ENCODE measurements around the gene ZSCAN18.
A peak's percentile ranks its signal among the peaks of the same experiment; 100 is the strongest.

Gene ZSCAN18

DNA sequence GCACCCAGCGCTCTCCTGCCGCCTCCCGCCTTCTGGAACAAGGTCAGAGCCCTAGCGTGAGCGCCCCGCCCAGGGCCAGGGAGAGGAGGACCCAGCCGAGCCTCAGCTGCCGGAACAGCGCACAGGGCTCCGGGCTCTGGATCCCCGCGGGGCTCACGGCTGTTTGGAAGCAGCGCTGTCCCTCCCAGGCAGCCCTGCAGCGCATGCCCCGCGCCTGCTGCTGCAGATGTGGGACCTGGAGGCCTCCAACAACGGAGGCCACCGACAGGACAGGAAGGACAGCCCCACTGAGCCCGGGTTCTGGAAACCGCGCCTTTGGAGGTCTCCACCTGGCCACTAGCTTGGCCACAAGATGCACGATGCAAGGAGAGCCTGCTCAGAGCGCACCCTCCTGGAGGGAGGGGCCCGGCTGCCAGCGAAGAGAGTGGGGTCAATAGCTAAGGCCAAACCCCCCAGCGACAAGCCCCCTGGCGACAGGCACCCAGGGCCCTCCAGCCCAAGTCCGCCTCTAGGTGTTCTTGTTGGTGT lies 12.6 kb downstream of the ZSCAN18 start:
- no peak for DNase-seq

DNA sequence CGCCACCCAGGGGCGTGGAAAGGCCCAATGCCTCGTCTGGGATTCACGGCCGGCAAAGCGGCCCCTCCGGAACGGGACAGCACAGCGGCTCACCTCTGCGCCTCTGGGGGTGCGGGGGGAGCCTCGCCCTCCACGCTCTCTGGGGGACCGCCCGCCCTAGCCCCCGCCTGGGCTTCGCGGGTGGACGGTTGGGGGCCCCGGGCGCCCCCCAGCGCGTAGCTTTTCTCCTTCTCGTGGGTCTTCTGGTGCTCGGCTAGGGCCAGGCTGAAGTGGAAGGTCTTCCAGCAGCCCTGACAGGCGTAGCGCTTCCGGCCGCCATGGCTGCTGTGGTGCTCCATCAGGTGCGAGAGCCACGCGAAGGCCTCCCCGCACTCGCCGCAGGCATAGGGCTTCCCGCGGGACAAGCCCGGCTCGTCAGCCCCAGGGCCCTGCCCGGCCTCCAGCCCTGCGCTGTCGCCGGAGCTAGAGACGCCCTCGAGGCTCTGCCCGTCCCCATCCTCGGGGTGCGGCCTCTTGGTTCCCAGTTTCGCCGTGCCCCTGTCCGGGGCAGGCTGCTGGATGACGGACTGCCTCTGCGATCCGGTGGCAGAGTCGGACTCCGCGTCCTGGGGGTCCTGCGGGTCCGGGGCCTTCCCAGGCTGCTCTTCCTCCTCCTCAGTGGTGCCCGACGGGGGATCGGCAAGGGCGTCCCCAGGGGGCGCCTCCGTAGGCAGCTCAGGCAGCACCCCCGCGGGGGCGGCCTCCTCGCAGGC lies 13.3 kb downstream of the ZSCAN18 start:
- no peak for DNase-seq

DNA sequence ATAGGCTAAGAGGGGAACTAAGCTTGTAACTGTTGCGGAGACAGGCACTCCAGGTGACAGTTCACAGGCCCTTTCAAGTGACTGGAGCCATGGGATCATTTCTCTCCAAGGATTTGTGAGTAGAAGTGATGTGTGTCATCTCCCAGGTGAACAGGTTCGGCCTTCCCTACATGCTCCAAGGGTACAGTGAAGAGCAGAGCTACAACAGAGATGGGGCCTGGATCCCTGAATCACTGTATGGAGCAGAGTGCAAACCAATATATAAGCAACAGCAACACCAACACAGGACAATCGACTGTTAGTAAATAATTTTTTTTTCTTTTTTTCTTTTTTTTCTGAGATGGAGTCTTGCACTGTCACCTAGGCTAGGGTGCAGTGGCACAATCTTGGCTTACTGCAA lies 15.0 kb downstream of the ZSCAN18 start:
- DNase-seq, result no peak

DNA sequence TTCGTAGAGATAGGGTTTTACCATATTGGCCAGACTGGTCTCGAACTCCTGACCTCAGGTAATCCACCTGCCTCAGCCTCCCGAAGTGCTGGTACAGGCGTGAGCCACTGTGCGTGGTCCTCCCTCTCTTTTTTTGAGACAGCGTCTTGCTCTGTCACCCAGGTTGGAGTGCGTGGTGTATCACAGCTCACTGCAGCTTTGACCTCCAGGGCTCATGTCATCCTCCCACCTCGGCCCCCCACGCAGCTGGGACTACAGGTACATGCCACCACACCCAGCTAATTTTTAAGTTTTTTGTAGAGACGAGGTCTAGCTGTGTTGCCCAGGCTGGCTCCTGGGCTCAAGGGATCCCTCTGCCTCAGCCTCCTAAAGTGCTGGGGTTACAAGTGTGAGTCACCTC lies 18.2 kb downstream of the ZSCAN18 start:
- DNase-seq, result no peak

DNA sequence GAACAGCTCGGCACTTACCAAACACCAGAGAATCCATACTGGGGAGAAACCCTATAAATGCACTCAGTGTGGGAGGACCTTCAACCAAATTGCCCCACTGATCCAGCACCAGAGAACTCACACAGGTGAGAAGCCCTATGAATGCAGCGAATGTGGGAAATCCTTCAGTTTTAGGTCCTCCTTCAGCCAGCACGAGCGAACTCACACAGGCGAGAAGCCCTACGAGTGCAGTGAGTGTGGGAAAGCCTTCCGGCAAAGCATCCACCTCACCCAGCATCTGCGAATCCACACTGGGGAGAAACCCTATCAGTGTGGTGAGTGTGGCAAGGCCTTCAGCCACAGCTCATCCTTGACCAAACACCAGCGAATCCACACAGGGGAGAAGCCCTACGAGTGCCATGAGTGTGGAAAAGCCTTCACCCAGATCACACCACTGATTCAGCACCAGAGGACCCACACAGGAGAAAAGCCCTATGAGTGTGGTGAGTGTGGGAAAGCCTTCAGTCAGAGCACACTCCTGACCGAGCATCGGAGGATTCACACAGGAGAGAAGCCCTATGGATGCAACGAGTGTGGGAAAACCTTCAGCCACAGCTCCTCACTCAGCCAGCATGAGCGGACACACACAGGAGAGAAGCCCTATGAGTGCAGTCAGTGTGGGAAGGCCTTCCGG lies 30.7 kb downstream of the ZSCAN18 start:
- DNase-seq, result no peak

DNA sequence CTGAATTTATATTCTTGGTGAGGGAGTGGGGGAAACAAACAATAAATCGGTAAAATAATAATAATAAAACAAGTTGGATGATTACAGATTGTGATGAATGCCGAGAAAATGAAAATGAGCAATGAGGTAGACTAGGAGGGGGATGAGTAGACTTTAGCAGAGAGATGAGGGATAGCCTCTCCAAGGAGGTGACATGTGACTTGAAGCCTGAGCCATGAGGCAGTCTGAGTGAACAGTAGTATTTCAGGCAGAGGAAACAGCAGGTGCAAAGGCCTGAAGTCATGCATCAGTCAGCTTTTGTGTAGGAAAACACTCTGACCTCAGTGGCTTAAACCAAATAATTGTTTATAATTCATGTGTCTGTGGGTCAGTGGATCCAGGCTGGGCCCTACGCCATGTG lies 34.3 kb downstream of the ZSCAN18 start:
- DNase-seq, result no peak

DNA sequence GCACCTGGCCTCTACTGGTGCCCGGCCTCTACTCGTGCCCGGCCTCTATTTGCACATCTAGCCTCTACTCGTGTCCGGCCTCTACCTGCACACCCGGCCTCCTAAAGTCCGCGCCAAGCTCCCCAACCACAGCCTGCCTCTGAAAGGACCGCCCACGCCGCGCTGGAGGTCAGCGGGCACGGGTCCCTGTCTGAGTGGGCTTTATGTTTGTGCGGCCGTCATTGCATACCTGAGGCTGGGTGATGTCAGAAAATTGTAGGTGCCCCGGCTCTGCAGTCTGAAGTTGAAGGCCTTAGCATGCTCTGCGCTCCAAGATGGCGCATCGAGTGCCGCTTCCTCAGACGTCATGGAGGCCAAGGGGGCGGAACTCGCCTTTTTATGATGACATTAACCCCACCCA lies 37.8 kb downstream of the ZSCAN18 start:
- DNase-seq, result no peak

DNA sequence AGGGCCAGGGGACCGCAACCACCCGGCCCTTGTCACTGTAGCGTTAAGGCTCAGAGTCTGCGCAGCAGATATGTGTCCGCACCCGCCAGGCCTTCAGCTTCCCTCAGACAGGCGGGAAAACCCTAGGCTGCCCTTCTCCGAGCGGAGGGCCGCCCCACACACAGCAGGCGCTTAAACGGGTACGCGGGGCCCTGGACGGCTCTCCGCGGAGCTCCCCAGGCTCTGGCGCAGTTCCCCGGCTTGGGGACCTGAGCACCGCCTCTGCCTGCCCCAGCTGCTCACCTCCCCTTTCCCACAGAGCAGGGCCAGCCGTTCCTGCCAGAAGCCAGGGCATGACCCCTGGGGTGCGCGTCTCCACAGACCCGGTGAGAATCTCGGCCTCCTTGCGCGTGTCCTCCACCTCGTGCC lies 38.4 kb downstream of the ZSCAN18 start:
- no peak for DNase-seq

DNA sequence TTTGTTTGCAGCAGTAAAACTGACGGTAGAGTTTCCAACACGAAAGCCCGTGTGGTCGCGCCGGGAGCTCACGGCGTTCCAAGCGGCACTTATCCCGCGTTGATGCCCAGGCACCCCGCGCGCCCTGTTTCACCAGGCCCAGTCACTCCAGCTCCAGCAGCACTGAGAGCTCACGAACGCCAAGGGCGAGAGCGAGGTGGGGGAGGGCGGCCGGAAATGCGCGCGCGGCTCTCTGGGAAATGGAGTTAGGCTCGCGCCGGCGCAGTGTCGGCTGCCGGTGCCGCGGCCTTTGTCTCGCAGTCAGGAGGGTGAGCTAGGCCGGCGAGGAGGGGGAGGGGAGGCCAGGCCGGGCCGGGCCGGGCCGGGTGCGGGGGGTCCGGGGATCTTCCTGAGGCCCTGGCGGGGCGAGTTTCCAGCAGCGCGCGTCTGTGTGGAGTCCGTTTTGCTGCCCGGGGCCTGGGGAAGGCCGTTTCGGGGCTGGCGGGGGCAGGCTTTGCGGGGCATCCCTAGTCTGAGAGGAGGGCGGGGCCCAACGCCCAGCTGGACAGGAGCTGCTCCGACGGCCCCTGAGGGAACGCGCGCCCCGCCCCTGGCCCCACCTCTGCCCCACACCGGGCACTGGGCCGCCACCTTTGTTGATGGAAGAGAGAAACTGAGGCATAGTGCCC lies 38.9 kb downstream of the ZSCAN18 start, which contains the start of gene ZNF135:
Gene ZNF135, plus strand, starts transcription at position 280 of the 668 bp plus-strand sequence. CDS start 721 bp downstream, outside the sequence.
- DNase-seq, result peak; percentile 57

DNA sequence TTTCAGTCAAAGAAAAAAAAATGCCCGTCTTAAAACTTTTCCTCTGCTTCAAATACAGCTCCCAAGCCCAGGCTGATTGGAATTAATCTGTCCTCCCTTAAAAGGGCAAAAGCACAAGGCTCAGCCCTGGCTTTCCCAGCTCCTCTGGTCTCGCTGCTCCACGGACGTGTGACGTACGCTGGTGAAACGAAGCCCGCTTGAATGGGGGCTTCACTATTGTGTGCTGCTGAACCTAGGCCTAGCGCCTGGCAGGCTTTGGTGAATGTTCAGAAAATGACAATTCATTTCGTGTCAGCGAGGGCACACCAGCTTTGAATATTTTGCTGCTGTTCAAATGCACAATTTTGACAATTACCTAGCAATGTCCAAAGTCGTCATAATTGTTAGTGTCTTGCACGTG lies 39.6 kb downstream of the ZSCAN18 start:
- DNase-seq, result no peak

DNA sequence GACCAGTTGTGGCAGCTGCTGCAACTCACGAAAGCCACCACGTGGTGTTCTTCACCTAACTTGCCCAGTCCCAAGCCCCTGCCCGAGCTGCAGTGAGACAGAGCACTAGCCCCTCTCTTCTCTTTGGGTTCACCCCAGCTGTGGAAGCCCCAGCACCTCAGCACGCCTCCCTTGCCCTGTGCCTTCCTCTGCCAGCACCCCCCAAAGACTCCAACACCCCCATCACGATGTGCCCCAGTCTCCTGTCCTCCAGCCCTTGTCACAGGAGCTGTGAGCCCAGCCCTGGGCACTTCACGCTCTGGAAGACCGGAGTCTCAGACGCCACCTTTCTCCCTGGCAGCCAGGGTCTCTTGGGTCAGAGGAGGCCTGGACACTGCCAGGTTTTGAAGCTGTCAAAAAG lies 41.2 kb downstream of the ZSCAN18 start:
- DNase-seq, result no peak

DNA sequence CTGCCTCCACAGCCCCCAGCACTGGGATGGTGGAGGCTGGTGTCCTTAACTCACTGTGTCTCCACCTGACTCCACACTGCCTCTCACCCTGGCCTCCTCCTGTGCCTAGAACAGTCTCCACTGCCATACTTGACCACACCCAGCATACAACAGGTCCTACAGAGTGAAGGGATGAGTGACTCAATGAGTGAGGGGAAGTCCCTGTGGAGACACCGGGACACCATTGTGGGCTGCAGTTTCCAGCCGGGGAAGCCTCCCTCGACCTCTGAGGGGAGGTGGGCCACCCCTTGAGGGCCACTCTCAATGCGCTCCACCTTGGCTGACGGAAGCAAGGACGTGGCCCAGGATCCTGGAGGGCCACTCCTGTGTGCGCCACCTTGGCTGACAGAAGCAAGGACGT lies 41.8 kb downstream of the ZSCAN18 start:
- no peak for DNase-seq

DNA sequence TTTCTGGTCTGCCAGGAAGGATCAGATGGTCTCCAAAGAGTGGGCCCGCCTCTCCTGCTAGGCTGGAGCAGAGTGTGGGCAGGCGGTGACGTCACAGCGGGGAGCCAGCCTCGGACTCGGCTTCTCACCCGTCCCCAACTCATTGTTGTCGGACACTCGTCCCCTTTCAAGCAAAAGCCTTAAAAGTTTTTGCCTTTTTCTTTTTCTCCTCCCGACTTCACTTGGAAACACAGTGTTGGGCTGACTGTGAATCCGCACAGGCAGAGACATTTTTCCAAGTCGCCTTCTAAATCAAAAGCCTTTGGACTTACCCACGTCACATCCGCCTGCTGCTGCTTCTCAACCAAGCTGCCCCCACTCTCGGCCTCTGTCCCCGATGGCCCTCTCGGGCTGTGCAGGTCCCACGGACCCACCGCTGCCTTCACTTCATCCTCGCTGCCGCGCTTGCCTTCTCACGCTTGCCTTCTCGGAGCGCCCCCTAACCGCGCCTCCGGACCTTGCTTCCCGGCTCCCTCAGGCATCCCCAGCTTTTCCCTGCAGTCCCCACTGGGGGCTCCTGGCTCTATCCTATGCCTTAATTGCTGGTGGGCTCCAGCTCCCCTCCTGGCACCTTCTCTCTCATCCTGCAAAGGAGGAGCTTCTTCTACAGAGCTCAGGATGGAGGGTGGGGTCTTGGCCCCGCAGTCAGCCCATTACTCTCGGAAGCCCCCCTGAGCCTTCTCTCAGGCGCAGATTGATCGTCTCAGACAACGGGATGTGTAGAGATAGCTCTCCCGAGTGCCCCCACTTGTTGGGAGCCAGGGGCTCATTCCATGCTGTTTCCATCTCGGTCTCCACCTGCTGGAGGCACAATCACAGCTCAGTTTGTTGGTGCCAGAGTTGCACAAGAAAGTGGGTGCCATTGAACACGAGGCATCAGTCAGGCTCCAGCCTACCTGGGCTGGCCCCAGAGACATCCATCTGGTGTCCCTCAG lies 42.8 kb downstream of the ZSCAN18 start:
- DNase-seq, result no peak

DNA sequence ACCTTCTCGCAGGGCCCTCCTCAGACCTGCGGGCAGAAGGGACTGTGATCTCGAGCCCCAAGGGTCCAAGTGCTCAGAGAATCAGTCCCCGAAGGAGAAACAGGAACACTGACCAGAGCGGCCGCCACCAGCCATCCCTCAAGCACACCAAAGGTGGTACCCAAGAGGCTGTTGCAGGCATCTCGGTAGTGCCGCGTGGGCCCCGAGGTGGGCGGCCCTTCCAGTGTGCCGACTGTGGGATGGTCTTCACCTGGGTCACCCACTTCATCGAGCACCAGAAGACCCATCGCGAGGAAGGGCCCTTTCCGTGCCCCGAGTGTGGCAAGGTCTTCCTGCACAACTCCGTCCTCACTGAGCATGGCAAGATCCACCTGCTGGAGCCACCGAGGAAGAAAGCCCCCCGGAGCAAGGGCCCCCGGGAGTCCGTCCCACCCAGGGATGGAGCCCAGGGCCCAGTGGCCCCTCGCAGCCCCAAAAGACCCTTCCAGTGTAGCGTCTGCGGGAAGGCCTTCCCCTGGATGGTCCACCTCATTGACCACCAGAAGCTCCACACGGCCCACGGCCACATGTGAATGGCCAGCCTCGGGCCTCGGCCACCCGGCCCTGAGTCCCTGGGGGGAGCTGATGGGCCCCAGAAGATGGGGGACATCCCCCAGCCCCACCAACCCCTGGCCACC lies 44.4 kb downstream of the ZSCAN18 start:
- no peak for DNase-seq

DNA sequence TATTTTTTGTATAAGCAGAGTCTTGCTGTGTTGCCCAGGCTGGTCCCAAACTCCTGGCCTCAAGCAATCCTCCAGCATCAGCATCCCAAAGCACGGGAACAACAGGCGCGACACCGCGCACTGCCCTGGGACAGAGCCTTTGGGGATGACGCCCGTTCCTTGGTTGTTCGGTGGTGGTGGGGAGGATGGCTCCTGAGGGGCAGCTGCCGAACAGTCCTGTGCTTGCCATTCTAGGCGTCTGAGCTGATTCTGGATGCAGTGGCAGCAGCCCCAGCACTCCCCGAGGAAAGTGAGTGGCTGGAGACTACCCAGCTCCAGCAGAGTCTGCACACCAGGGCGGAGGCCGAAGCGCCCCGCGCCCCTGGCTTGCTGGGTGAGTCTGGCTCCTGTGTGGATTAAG lies 45.8 kb downstream of the ZSCAN18 start:
- no peak for DNase-seq

DNA sequence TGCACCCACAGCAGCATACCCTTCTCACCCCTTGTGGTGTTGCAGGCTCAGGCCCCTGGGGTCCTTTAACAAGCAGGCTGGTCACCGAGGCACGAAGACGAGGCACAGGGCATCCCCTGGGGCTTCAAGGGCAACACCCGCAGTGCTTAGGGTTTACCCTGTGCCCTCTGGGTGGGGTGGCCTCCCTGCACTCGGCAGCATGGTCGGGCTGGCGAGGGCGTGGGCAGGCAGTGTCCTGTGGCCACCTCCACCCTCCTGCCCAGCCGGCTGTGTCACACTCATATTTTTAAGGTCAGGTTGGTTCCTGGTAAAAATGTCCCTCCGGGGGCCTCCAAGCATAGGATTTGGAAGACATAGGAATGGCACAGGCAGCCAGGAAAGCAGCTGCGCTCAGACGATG lies 50.4 kb downstream of the ZSCAN18 start:
- DNase-seq, result no peak

DNA sequence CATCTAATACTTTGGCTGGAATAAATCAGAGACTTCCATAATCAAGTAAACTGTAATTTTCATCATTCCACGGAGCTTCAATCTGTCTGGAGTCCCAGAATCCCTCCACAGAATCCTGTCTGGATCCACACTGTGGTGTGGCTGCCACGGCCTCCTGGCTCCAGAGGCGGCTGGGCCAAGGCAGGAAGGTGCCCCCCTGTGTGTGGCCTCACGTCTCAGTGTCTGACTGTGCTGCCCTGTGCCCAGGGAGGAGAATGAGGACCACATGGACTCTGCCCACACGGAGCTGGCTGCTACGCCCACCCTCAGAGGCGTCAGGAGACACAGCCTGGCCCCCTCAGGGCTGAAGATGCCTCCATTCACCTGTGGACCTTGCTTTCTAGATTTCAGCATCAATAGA lies 51.2 kb downstream of the ZSCAN18 start:
- no peak for DNase-seq

DNA sequence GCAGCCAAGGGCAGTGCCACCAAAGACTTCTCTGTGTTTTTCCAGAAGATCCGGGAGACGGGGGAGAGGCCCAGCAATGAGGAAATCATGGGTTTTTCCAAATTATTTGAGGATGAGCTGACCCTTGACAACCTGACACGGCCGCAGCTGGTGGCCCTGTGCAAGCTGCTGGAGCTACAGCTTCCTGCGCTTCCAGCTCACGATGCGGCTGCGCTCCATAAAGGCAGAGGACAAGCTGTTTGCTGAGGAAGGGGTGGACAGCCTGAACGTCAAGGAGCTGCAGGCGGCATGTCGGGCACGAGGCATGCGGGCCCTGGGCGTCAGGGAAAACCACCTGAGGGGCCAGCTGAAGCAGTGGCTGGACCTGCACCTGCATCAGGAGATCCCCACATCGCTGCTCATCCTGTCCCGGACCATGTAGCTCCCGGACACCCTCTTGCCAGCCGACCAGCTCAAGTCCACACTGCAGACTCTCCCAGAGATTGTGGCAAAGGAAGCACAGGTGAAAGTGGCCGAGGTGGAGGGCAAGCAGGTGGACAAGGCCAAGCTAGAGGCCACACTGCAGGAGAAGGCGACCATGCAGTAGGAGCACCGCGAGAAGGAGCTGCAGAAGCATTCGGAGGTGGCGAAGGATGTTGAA lies 52.5 kb downstream of the ZSCAN18 start:
- no peak for DNase-seq

DNA sequence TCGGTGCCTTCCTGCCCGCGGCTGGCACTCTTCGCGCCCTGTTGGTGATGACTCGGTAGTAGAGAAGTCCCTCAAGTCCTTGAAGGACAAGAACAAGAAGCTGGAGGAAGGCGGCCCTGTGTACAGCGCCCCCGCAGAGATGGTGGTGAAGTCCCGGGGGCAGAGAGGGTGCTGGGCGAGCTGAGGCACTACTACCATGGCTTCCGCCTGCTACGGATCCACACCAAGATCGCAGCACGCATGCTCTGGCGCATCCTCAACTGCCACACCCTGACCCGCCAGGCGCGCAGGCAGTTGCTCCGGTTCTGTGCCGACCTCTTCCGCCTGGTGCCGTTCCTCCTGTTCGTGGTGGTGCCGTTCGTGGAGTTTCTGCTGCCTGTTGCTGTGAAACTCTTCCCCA lies 53.1 kb downstream of the ZSCAN18 start:
- DNase-seq, result no peak

DNA sequence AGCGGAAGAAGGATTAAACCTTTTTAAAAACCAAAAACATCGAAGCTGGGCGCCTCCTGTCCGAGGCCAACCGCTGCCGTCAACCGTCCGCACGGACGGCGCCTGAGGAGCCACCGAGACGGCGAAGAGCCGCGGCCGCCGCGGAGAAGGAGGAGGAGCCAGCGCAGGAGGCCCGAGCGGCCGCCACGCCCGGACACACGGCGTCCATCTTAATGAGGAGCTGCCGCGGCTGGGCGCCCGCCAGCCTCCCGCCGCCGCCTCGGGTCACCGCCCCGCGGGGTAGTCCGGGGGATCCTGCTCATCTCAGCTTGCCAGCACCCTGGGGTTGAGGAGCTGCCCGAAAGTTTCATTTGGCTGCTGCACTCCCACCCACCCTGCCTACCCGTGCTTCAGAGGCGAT lies 53.6 kb downstream of the ZSCAN18 start:
- no peak for DNase-seq

All from cortex of kidney (tissue), 1 donor.